Heart left ventricle (tissue), 16 donors: Measurements from ENCODE around the gene WDR38. TPM values are rescaled to one million over a fixed set of nuclear protein-coding genes. Genes with fewer than 3 reads are reported as not detected.
"Not testable (repeated sequence)": the region's sequence is repeated elsewhere in the genome, so short reads cannot be mapped to it uniquely, and the experiment has no call there.

ENCODE experiments used
- ATAC-seq, 4 donors: fragments of 200-7000 bp; cut with Tn5 transposase; one replicate each; pipeline ENCODE4 v1.9.1; 2020 to 2022; ENCODE audit warnings: moderate library complexity in 4 of 4, mild to moderate bottlenecking in 3 of 4, moderate number of reproducible peaks in 1 of 4
- DNase-seq, 5 donors: peaks; one replicate each; pipeline ENCODE4 v3.0.0-alpha.2; 2020
- H3K27ac ChIP-seq, 12 donors: fragments of 200-600 bp; sonication (generic) in 4 of 12; one replicate each; pipeline versions ENCODE4 v1.5.0 to v1.8.0; 2016 to 2022; ENCODE audit warnings: mild to moderate bottlenecking in 2 of 12
- H3K27me3 ChIP-seq, 9 donors: fragments of 200-600 bp; sonication (generic) in 2 of 9; one replicate each; pipeline versions ENCODE4 v1.5.1 to v1.8.0; 2016 to 2022; ENCODE audit warnings: mild to moderate bottlenecking in 3 of 9
- H3K36me3 ChIP-seq, 9 donors: fragments of 200-600 bp; sonication (generic) in 2 of 9; one replicate each; pipeline versions ENCODE4 v1.5.0 to v1.8.0; 2018 to 2022; ENCODE audit warnings: mild to moderate bottlenecking in 2 of 9
- H3K4me1 ChIP-seq, 12 donors: fragments of 200-600 bp; sonication (generic) in 4 of 12; one replicate each; pipeline versions ENCODE4 v1.5.0 to v1.8.0; 2016 to 2022; ENCODE audit warnings: mild to moderate bottlenecking in 3 of 12
- H3K4me3 ChIP-seq, 12 donors: fragments of 200-600 bp; sonication (generic) in 4 of 12; one replicate each; pipeline versions ENCODE4 v1.5.0 to v1.8.0; 2017 to 2022; ENCODE audit warnings: mild to moderate bottlenecking in 9 of 12, moderate library complexity in 4 of 12
- H3K9me3 ChIP-seq, 12 donors: fragments of 200-600 bp; sonication (generic) in 4 of 12; one replicate each; pipeline versions ENCODE4 v1.5.0 to v1.8.0; 2016 to 2022; ENCODE audit warnings: mild to moderate bottlenecking in 1 of 12
- CTCF ChIP-seq, 12 donors: fragments of 200-600 bp; sonication (generic) in 4 of 12; IDR thresholded peaks; one replicate each; pipeline versions ENCODE4 v1.5.0 to v1.8.0; 2018 to 2022; ENCODE audit warnings: antibody characterized with exemption in 12 of 12, mild to moderate bottlenecking in 5 of 12
- POLR2A ChIP-seq, 2 donors: fragments of 450-650 bp; IDR thresholded peaks; one replicate each; pipeline ENCODE4 v1.6.1; 2017; ENCODE audit warnings: antibody characterized with exemption in 2 of 2, mild to moderate bottlenecking in 2 of 2, moderate library complexity in 2 of 2
- WGBS, 4 donors: extraction: QIAGEN DNeasy Blood & Tissue Kit in 2 of 4; methylation state at CpG; one replicate each; pipeline versions ENCODE4 v1.1.5 to v1.1.7; 2013 to 2018; 5-methylcytosine and 5-hydroxymethylcytosine counted together
- intact Hi-C, 10 donors: fragments of 100-400 bp; cut with DNase I; formaldehyde crosslinking; loops; one replicate each; pipeline versions ENCODE4 v1.11.1 to v1.14.2; 2022
- polyA plus RNA-seq, 2 donors: library from polyadenylated mRNA; stranded (reverse); fragments of 200-250 nt; gene quantifications; one replicate each; pipeline ENCODE4 v1.2.3, GENCODE V29; 2013
- total RNA-seq, 9 donors: library from RNA; depleted of rRNA in 2 of 9; stranded (reverse); fragments of >200 nt in 2 of 9; fragmentation: NEBNext Ultra II Directional in 3 of 9; extraction: Animal tissue kit (Norgen Biotek cat#: 25700) in 3 of 9; gene quantifications; one replicate each; pipeline versions ENCODE4 v1.1.0 to v1.2.4, GENCODE V29; 2016 to 2023
- donor health status: ischemic (EF 13 %, LVEDD 7.1; RV severe dilation, severe dysfunction).
- donor health status: healthy with polysubstance abuse.
- donor health status: DM: no; HTN: yes; CAD: no.
- donor health status: DM: no; HTN: no; CAD: no.
- donor health status: ischemic (EF 25% LVEDD 6.9; RV normal size, moderate dysfunction).
- donor health status: ischemic (EF 25% LVEDD 5.7; RV mildly dilated, moderate dysfunction).
- donor health status: healthy.
- donor health status: DM: yes; HTN: yes; CAD: no.
- donor health status: ischemic (EF 35%, LVEDD 5.7; RV mildly dilated, moderate dysfunction).
- donor health status: nonischemic (EF 11% LVEDD 7.7; RV severe dilation, severe dysfunction).
- donor health status: DM: yes; HTN: yes; CAD: no.
- donor health status: PGD.
- donor health status: ischemic (EF 29% LVEDD 5.4; RV normal size, mild dysfunction).
- donor health status: nonischemic (EF 23%, LVEDD 6.1; RV moderate dilation, normal function).

WDR38 gene
- total and polyA plus RNA-seq, 11 donors = 0.07 to 0.15 TPM; not detected in 9

DNA sequence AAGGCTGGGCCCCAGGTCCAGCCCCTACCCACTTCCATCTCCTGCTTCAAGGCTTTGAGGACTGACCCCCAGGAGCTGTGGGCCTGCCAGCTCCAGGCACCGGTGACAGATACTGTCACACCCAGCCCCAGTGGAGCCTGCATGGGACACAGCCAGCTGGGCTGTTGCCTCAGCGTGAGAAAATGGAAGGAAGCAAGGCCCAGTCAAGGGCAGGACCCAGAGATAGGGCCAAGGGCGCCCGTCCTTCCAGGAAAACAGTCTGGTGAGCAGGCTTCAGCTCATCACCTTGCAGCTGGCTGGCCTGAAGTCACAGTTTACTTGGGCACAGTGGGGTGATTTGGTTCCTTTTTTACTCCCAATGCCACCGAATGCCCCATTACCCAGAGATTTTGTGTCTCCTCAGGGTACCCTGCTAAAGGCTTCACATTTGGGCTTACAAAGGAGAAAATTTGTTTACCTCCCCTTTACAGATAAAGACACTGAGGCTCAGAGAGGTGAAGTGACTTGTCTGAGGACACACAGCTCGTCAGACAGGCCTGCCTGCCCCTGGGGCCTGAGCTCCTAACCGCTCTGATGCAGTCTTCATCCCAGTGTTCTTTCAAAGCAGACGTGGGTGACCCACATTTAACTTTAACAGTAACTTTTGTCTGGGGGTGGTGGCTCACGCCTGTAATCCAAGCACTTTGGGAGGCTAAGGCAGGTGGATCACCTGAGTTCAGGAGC lies 21.5 kb upstream of the WDR38 start:
- no peaks in the 10 kb centered on the region for H3K36me3 ChIP-seq
- H3K4me3 ChIP-seq = no peak overlapping the region
- H3K4me1 ChIP-seq = peaks cover 0 to 57% (median 41%) of the 10 kb centered on the region in 12 donors
- no peaks in the 10 kb centered on the region for H3K9me3 ChIP-seq
- 26 to 41% (median 39%) methylated on average over 8 to 9 of the region's 9 CpGs for WGBS, 4 donors
- TF ChIP-seq POLR2A (IDR thresholded peaks at IDR 0.05) (no peak), CTCF (IDR thresholded peaks at IDR 0.05) (no peak)
- DNase-seq = peak; percentile 79 to 93 (median 85)
- peak overlapping the region; percentile 34 to 93 (median 86) for H3K27ac ChIP-seq
- ATAC-seq = peak; percentile 86 to 93 (median 90)
- intact Hi-C loops = loop anchor here in 2 of 10 donors (1.0 to 5.0 kb wide), 4 partner anchors 20 to 55 kb away; partner anchors contain the start of gene OLFML2A (in 2 of the 2)
- no peaks in the 10 kb centered on the region for H3K27me3 ChIP-seq

DNA sequence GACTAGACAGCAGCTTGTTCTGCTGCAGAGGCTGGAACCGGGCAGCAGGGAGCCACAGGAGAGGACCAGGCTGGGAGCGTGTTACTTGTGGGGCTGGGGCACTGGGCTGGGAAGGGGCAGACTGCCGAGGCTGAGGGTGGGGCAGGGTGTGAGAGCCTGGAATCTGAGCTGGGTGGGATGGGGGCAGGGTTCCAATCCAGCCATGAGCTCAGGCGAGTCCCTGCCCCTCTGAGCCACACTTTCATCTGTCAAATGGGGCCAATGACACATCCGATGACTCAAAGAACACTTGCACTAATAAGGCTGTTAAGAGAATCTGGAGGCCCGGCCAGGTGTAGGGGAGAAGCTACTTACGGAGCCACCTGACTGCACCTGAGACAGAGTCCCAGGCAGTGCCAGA lies 18.7 kb upstream of the WDR38 start:
- ATAC-seq (peak in 3 of 4 donors; percentile 2 to 26 (median 21)), DNase-seq (peak in 2 of 5 donors; percentile 48 to 70)
- peak overlapping the region; percentile 75 to 95 (median 88) for H3K27ac ChIP-seq
- H3K27me3 ChIP-seq = no peaks in the 10 kb centered on the region
- peak overlapping the region in 1 of 12 donors; percentile 4 for H3K4me3 ChIP-seq
- H3K36me3 ChIP-seq = no peaks in the 10 kb centered on the region
- 41 to 53% (median 44%) methylated on average over 6 to 7 of the region's 7 CpGs for WGBS, 4 donors
- intact Hi-C loops = loop anchor here in 3 of 10 donors (2.0 to 5.0 kb wide), 3 partner anchors 18 to 57 kb away; partner anchors contain the start of genes OLFML2A (in 2 of the 3) and WDR38 (in 1 of the 3)
- peaks cover 0 to 53% (median 41%) of the 10 kb centered on the region in 12 donors for H3K4me1 ChIP-seq
- TF ChIP-seq POLR2A (IDR thresholded peaks at IDR 0.05) (no peak), CTCF (IDR thresholded peaks at IDR 0.05) (no peak)
- H3K9me3 ChIP-seq = no peaks in the 10 kb centered on the region

DNA sequence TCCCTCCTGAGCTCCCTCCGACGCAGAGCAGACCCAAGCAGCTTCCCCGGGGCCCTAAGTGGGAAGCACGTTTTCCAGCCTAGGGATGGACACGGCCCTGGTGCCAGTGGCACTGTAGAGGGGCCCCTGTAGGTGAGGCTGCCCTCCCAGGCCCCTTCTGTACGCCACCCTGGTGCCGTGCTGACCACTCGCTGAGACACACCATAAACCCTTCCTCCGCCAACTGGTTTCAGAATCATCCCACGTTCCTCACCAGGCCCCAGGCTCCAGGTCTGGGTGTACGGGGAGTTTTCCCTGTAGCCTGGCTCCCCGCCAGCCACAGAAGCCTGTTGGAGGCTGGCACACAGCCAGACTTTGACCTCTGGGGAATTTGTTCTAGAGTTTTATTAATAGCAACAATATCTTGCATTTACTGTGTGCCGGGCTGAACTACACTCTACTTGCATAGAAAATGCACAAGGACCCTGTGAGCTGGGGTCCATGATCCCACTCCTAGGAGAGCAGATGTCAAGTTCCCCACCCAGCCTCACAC lies 18.2 kb upstream of the WDR38 start:
- no peaks in the 10 kb centered on the region for H3K36me3 ChIP-seq
- peak; percentile 45 to 62 (median 54) for ATAC-seq
- no peaks in the 10 kb centered on the region for H3K27me3 ChIP-seq
- H3K4me1 ChIP-seq = peaks cover 0 to 58% (median 41%) of the 10 kb centered on the region in 12 donors
- 7 to 20% (median 16%) methylated on average over 9 to 13 of the region's 13 CpGs for WGBS, 4 donors
- DNase-seq = peak; percentile 91 to 96 (median 91)
- intact Hi-C loops = loop anchor here in 1 of 10 donors (2.0 to 5.0 kb wide), 2 partner anchors 18 to 38 kb away; partner anchors contain the start of gene WDR38
- H3K4me3 ChIP-seq = peak overlapping the region in 2 of 12 donors; percentile 4 to 14
- TF ChIP-seq POLR2A (IDR thresholded peaks at IDR 0.05) = no peak
- TF ChIP-seq CTCF (IDR thresholded peaks at IDR 0.05) = no peak
- H3K9me3 ChIP-seq = no peaks in the 10 kb centered on the region
- H3K27ac ChIP-seq = peak overlapping the region; percentile 75 to 95 (median 88)

DNA sequence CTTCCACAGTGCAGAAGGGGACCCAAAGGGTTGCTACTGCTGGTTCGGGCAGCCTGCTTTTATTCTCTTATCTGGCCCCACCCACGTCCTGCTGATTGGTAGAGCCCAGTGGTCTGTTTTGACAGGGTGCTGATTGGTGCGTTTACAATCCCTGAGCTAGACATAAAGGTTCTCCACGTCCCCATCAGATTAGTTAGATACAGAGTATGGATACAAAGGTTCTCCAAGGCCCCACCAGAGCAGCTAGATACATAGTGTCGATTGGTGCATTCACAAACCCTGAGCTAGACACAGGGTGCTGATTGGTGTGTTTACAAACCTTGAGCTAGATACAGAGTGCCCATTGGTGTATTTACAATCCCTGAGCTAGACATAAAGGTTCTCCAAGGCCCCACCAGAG lies 15.1 kb upstream of the WDR38 start:
- not testable (repeated sequence) for H3K4me3 ChIP-seq, H3K9me3 ChIP-seq, ATAC-seq, DNase-seq, H3K27ac ChIP-seq, H3K27me3 ChIP-seq, H3K36me3 ChIP-seq
- H3K4me1 ChIP-seq = peaks cover 0 to 43% (median 24%) of the 10 kb centered on the region in 12 donors
- 69 to 80% (median 73%) methylated on average over 5 of the region's 5 CpGs for WGBS, 4 donors
- intact Hi-C loops = loop anchor here in 1 of 10 donors (5.0 kb wide), 1 partner anchor 41 kb away; no protein-coding TSS in a partner anchor

DNA sequence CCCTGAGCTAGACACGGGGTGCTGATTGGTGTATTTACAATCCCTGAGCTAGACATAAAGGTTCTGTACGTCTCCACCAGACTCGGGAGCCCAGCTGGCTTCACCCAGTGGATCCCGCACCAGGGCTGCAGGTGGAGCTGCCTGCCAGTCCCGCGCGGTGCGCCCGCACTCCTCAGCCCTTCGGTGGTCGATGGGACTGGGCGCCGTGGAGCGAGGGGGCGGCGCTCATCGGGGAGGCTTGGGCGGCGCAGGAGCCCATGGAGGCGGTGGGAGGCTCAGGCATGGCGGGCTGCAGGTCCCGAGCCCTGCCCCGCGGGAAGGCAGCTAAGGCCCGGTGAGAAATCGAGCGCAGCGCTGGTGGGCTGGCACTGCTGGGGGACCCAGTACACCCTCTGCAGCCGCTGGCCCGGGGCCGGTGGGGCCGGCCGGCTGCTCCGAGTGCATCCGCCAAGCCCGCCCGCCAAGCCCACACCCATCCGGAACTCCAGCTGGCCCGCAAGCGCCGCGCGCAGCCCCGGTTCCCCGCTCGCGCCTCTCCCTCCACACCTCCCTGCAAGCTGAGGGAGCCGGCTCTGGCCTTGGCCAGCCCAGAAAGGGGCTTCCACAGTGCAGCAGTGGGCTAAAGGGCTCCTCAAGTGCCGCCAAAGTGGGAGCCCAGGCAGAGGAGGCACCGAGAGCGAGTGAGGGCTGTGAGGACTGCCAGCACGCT lies 14.5 kb upstream of the WDR38 start:
- intact Hi-C loops = loop anchor here in 1 of 10 donors (5.0 kb wide), 1 partner anchor 41 kb away; no protein-coding TSS in a partner anchor
- H3K4me1 ChIP-seq = peaks cover 0 to 41% (median 22%) of the 10 kb centered on the region in 12 donors
- ATAC-seq, H3K27ac ChIP-seq, H3K36me3 ChIP-seq, H3K9me3 ChIP-seq, DNase-seq, H3K27me3 ChIP-seq: not testable (repeated sequence)
- peak overlapping the region in 1 of 12 donors; percentile 36 for H3K4me3 ChIP-seq
- 73 to 90% (median 84%) methylated on average over 11 to 47 of the region's 52 CpGs for WGBS, 4 donors
